Measurements from ENCODE around the gene SLC4A8. TPM values are rescaled to one million over a fixed set of nuclear protein-coding genes. Genes with fewer than 3 reads are reported as not detected.

Gene SLC4A8
- total and polyA plus RNA-seq, 11 donors = 0.07 to 3.6 (median 0.51) TPM

DNA sequence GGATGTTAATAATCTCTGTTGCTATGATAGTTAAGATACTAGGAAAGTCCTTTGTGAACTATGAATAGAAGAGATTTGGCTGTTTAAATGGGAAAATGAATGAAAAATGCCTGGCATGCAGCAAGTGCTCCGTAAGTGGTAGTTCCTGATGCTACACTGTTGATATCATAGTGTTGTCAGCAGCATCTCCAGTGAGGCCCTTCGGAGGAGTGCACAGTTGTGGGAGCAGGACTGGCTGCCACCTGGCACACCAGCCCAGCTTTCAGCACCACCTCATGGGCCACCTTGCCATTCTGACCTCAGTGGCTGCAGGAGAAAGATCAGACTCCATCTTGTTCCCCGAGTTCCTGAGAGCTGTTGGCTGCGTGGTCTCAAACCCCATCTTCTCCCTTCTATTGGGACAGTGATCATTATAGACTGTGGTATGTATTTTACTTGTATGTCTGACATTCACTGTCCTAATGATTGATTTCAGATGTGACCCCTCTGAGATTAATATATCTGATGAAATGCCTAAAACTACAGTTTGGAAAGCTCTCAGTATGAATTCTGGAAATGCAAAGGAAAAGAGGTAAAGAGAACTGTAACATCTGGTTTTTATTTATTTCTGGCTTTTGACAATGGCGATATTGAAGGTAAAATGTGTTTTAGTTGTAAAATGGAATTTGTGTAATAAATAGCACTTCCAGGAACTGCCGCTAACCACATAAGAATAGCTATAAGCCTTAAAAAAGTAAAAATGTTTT is 80.9 kb downstream of the SLC4A8 start:
- no peak for DNase-seq
- no peak for ATAC-seq
- Histone ChIP-seq H3K4me1 (no peaks in the 10 kb centered on the region), H3K9me3 (no peaks in the 10 kb centered on the region), H3K27ac (no peak overlapping the region), H3K27me3 (no peaks in the 10 kb centered on the region), H3K4me3 (no peak overlapping the region), H3K36me3 (no peaks in the 10 kb centered on the region)
- WGBS, 4 donors = 71 to 81% (median 77%) methylated on average over 6 of the region's 6 CpGs
- intact Hi-C loops (cut with DNase I) = no loop called here
- no peak for TF ChIP-seq POLR2A (IDR thresholded peaks at IDR 0.05)
- TF ChIP-seq, protein P1, sequence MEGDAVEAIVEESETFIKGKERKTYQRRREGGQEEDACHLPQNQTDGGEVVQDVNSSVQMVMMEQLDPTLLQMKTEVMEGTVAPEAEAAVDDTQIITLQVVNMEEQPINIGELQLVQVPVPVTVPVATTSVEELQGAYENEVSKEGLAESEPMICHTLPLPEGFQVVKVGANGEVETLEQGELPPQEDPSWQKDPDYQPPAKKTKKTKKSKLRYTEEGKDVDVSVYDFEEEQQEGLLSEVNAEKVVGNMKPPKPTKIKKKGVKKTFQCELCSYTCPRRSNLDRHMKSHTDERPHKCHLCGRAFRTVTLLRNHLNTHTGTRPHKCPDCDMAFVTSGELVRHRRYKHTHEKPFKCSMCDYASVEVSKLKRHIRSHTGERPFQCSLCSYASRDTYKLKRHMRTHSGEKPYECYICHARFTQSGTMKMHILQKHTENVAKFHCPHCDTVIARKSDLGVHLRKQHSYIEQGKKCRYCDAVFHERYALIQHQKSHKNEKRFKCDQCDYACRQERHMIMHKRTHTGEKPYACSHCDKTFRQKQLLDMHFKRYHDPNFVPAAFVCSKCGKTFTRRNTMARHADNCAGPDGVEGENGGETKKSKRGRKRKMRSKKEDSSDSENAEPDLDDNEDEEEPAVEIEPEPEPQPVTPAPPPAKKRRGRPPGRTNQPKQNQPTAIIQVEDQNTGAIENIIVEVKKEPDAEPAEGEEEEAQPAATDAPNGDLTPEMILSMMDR (IDR thresholded peaks at IDR 0.05) = no peak

DNA sequence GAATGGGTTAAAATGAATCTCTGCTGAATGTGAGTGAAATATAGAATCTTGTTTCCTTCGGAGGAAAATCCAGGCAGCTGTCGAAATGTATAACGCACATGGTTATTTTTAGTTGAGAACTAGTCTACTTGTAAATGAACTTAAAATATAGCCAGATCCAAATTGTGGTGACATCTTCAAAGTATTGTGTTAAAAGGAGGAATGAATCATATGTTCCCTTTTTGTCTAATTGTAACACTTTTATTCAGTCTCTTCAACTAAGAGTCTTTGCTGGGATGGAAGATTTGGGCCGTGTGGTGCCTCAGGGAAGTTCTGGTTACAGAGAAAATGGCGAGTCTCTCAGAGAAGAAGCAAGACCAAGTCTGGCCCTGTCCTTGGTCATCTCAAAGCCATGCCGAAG is 82.5 kb downstream of the SLC4A8 start:
- peaks cover 0 to 4% (median 0%) of the 10 kb centered on the region in 9 donors for H3K27me3 ChIP-seq

DNA sequence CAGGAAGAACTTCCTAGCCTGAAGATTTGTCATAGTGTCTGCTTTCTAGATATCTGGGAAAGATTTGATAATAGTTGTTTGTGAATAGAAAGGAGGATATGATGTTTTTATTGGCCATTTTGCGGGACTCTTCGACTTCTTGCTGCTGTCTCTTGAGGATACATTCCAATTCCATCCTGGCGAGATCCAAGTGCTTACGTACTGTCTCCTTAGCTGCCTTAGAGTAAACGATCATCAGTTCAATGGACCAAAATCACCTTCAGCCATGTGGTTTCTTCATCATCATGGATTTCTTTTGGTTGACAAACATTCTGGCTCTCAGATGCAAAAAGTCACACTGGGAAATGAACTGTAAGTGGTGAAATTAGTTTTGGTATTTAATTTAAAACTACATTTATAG is 83.7 kb downstream of the SLC4A8 start:
- 55 to 78% (median 68%) methylated on average over 5 of the region's 5 CpGs for WGBS, 4 donors
- no peak overlapping the region for H3K4me3 ChIP-seq
- DNase-seq = no peak

More for the DNA sequence above, 82.5 kb downstream of the SLC4A8 start:
- ATAC-seq (no peak), DNase-seq (no peak)
- 82 to 91% (median 84%) methylated on average over 6 of the region's 6 CpGs for WGBS, 4 donors
- H3K27ac ChIP-seq = no peak overlapping the region
- no peaks in the 10 kb centered on the region for H3K4me1 ChIP-seq
- intact Hi-C loops (cut with DNase I) = no loop called here
- H3K4me3 ChIP-seq = no peak overlapping the region
- no peaks in the 10 kb centered on the region for H3K36me3 ChIP-seq
- H3K9me3 ChIP-seq = no peaks in the 10 kb centered on the region
- TF ChIP-seq, protein P1 (IDR thresholded peaks at IDR 0.05) = no peak
- TF ChIP-seq POLR2A (IDR thresholded peaks at IDR 0.05) = no peak

DNA sequence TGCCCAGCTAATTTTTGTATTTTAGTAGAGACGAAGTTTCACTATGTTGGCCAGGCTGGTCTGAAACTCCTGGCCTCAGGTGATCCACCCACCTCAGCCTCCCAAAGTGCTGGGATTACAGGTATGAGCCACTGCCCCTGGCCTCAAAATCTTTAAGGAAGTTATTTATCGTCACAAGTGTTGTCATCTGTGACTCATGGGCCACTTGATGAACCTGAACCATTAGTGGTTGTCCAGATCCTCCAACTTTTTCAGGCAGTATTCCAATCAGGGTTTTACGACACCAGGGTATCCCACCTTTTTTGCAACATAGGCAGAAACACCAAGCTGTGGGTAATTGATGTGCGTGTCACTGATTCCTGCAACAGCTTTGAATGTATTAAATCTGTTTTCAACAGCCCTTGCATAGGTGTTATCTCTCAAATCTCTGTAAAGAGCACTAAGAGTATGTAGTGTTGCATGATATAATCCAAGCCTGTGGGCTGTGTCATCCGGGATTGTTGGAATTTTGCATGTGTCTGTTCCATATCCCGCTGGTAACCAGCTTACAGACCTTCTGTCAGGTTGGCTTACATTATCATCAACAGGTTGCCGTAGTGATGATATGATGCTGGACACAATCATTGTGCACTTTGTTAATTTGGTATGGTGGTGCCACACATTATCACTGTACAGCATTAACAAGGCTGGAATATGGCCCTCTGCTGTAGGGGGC is 87.1 kb downstream of the SLC4A8 start:
- Histone ChIP-seq H3K9me3 (no peaks in the 10 kb centered on the region), H3K27me3 (peaks cover 0 to 4% (median 0%) of the 10 kb centered on the region in 9 donors), H3K27ac (no peak overlapping the region), H3K36me3 (no peaks in the 10 kb centered on the region), H3K4me1 (no peaks in the 10 kb centered on the region), H3K4me3 (no peak overlapping the region)
- 86 to 96% (median 92%) methylated on average over 7 of the region's 7 CpGs for WGBS, 4 donors
- ATAC-seq (no peak), DNase-seq (no peak)
- no peak for TF ChIP-seq POLR2A (IDR thresholded peaks at IDR 0.05)
- intact Hi-C loops (cut with DNase I) = no loop called here

More for the DNA sequence above, 83.7 kb downstream of the SLC4A8 start:
- intact Hi-C loops (cut with DNase I) = no loop called here
- Histone ChIP-seq H3K9me3 (no peaks in the 10 kb centered on the region), H3K27me3 (peaks cover 0 to 4% (median 0%) of the 10 kb centered on the region in 9 donors), H3K27ac (no peak overlapping the region), H3K36me3 (no peaks in the 10 kb centered on the region), H3K4me1 (no peaks in the 10 kb centered on the region)
- no peak for ATAC-seq
- TF ChIP-seq, protein P1 (IDR thresholded peaks at IDR 0.05) = no peak
- TF ChIP-seq POLR2A (IDR thresholded peaks at IDR 0.05) = no peak
